Naive thymus-derived CD4-positive, alpha-beta T cell (primary cell): ENCODE measurements around the gene SLC22A2. TPM values are rescaled to one million over a fixed set of nuclear protein-coding genes. Genes with fewer than 3 reads are reported as not detected.

Source experiments
- ATAC-seq: fragments of 150-1000 bp; cut with Tn5 transposase; 2 replicates; pipeline ENCODE4 v1.10.0; 2021; ENCODE audit warnings: mild to moderate bottlenecking, moderate library complexity
- CTCF ChIA-PET: fragments of 350-600 bp; sonication (Branson Sonifier 250); formaldehyde crosslinking; loops from one replicate; lab custom pipeline; 2021; ENCODE audit warnings: antibody characterized with exemption; lab: Charles Lee
- POLR2A ChIA-PET: fragments of 350-600 bp; sonication (Branson Sonifier 250); formaldehyde crosslinking; loops from one replicate; lab custom pipeline; 2021; ENCODE audit warnings: antibody characterized with exemption, inconsistent platforms; lab: Charles Lee
- DNase-seq, 9 donors: peaks; one replicate each; pipeline versions ENCODE4 v3.0.0 to v3.0.0-alpha.2; 2020 to 2022; ENCODE audit warnings: mixed read lengths in 1 of 9
- H3K27ac ChIP-seq: one replicate; pipeline ENCODE4 v1.7.0; 2013; ENCODE audit warnings: mild to moderate bottlenecking, low read depth, low read length, moderate library complexity
- H3K27me3 ChIP-seq, 2 donors: one replicate each; pipeline ENCODE4 v1.7.0; 2013; ENCODE audit warnings: low read length in 2 of 2, mild to moderate bottlenecking in 2 of 2, moderate library complexity in 2 of 2; ENCODE audit not compliant: control insufficient read depth in 2 of 2, insufficient read depth in 2 of 2
- H3K36me3 ChIP-seq, 3 experiments: 1 replicate in 2 of 3; 2 replicates in 1 of 3; pipeline ENCODE4 v1.7.0; 2013; ENCODE audit warnings: low read length in 3 of 3, mild to moderate bottlenecking in 3 of 3, moderate library complexity in 1 of 3; ENCODE audit not compliant: insufficient read depth in 3 of 3, control insufficient read depth in 2 of 3
- H3K4me1 ChIP-seq, 2 donors: one replicate each; pipeline ENCODE4 v1.7.0; 2013; ENCODE audit warnings: low read length in 2 of 2, mild to moderate bottlenecking in 2 of 2, moderate library complexity in 1 of 2; ENCODE audit not compliant: control insufficient read depth in 2 of 2, insufficient read depth in 2 of 2
- H3K4me3 ChIP-seq: 2 replicates; pipeline ENCODE4 v1.7.0; 2013; ENCODE audit warnings: mild to moderate bottlenecking, low read length
- H3K9me3 ChIP-seq, 3 experiments: 1 replicate in 2 of 3; 2 replicates in 1 of 3; pipeline ENCODE4 v1.7.0; 2013; ENCODE audit warnings: low read length in 3 of 3; ENCODE audit not compliant: control insufficient read depth in 2 of 3
- H3K27ac Mint-ChIP-seq, 9 donors: one replicate each; pipeline ENCODE4 v1.8.0; 2020 to 2022; ENCODE audit warnings: mixed read lengths in 9 of 9, mild to moderate bottlenecking in 8 of 9, moderate library complexity in 5 of 9, inconsistent platforms in 2 of 9
- H3K27me3 Mint-ChIP-seq, 5 donors: one replicate each; pipeline ENCODE4 v1.8.0; 2021 to 2022; ENCODE audit warnings: mixed read lengths in 5 of 5, mild to moderate bottlenecking in 1 of 5
- H3K36me3 Mint-ChIP-seq, 5 donors: one replicate each; pipeline ENCODE4 v1.8.0; 2020 to 2022; ENCODE audit warnings: mixed read lengths in 5 of 5, mild to moderate bottlenecking in 3 of 5, inconsistent platforms in 1 of 5
- H3K4me1 Mint-ChIP-seq, 7 donors: one replicate each; pipeline ENCODE4 v1.8.0; 2020 to 2022; ENCODE audit warnings: mixed read lengths in 7 of 7, mild to moderate bottlenecking in 3 of 7, inconsistent platforms in 1 of 7
- H3K4me3 Mint-ChIP-seq, 10 donors: one replicate each; pipeline ENCODE4 v1.8.0; 2020 to 2022; ENCODE audit warnings: mild to moderate bottlenecking in 10 of 10, mixed read lengths in 10 of 10, moderate library complexity in 6 of 10, inconsistent platforms in 2 of 10
- H3K9me3 Mint-ChIP-seq, 11 donors: one replicate each; pipeline ENCODE4 v1.8.0; 2020 to 2022; ENCODE audit warnings: mixed read lengths in 11 of 11, mild to moderate bottlenecking in 4 of 11, inconsistent platforms in 1 of 11, moderate library complexity in 1 of 11
- intact Hi-C, 2 donors: fragments of 100-400 bp; cut with micrococcal nuclease; formaldehyde crosslinking; loops; one replicate each; pipeline ENCODE4 v1.15.1; 2023
- polyA plus RNA-seq, 2 donors: library from polyadenylated mRNA; unstranded; fragments of 300-500 nt; fragmentation: Illumina TruSeq; gene quantifications; one replicate each; pipeline ENCODE4 v1.2.3, GENCODE V29; 2021
- total RNA-seq, 6 experiments: library from RNA in 5 of 6; stranded (reverse) in 5 of 6; gene quantifications; 1 replicate in 5 of 6; 2 replicates in 1 of 6; pipeline ENCODE4 v1.2.3 and lab custom pipeline; 2021 to 2026

Gene SLC22A2
- total and polyA plus RNA-seq, 7 experiments from 2014 or later, result not detected

GRCh38 chr6:160252073-160252813, 6.4 kb downstream of the SLC22A2 start:
- H3K4me3 Mint-ChIP-seq, result no peak overlapping the region

GRCh38 chr6:160249671-160250070, 8.9 kb downstream of the SLC22A2 start:
- DNase-seq, result no peak
- ChIA-PET POLR2A (no interaction called here), CTCF (no interaction called here)
- intact Hi-C loops, result no loop called here
- no peak overlapping the region for H3K4me3 ChIP-seq
- Mint-ChIP-seq H3K4me3 (no peak overlapping the region), H3K27ac (no peak overlapping the region), H3K27me3 (peaks cover 0 to 23% (median 14%) of the 10 kb centered on the region in 5 donors), H3K9me3 (no peaks in the 10 kb centered on the region), H3K36me3 (no peaks in the 10 kb centered on the region), H3K4me1 (no peaks in the 10 kb centered on the region)
- H3K9me3 ChIP-seq, result no peaks in the 10 kb centered on the region
- H3K27ac ChIP-seq, result no peak overlapping the region
- H3K4me1 ChIP-seq, result no peaks in the 10 kb centered on the region
- no peaks in the 10 kb centered on the region for H3K27me3 ChIP-seq
- ATAC-seq, result no peak
- H3K36me3 ChIP-seq, result no peaks in the 10 kb centered on the region

More at GRCh38 chr6:160252073-160252813, 6.4 kb downstream of the SLC22A2 start:
- H3K27ac Mint-ChIP-seq, result no peak overlapping the region
- ChIA-PET POLR2A (no interaction called here), CTCF (interaction anchor here (0.6 kb wide), 1 partner anchor 264 kb away, joined by 3 read pairs; no protein-coding TSS in a partner anchor)
- Histone ChIP-seq H3K4me1 (no peaks in the 10 kb centered on the region), H3K36me3 (no peaks in the 10 kb centered on the region), H3K27ac (no peak overlapping the region), H3K4me3 (no peak overlapping the region), H3K27me3 (no peaks in the 10 kb centered on the region), H3K9me3 (no peaks in the 10 kb centered on the region)
- DNase-seq (no peak), ATAC-seq (no peak)
- H3K36me3 Mint-ChIP-seq, result no peaks in the 10 kb centered on the region
- H3K4me1 Mint-ChIP-seq, result no peaks in the 10 kb centered on the region
- peaks cover 0 to 32% (median 17%) of the 10 kb centered on the region in 5 donors for H3K27me3 Mint-ChIP-seq
- intact Hi-C loops, result no loop called here
- H3K9me3 Mint-ChIP-seq, result no peaks in the 10 kb centered on the region

GRCh38 chr6:160248538-160248937, 10.1 kb downstream of the SLC22A2 start:
- no peak for DNase-seq
- no peak overlapping the region for H3K4me3 Mint-ChIP-seq
- no peaks in the 10 kb centered on the region for H3K36me3 Mint-ChIP-seq
- no peaks in the 10 kb centered on the region for H3K9me3 Mint-ChIP-seq
- H3K27me3 Mint-ChIP-seq, result peaks cover 0 to 18% (median 8%) of the 10 kb centered on the region in 5 donors
- Histone ChIP-seq H3K4me3 (no peak overlapping the region), H3K27me3 (no peaks in the 10 kb centered on the region), H3K4me1 (no peaks in the 10 kb centered on the region), H3K9me3 (no peaks in the 10 kb centered on the region), H3K27ac (no peak overlapping the region), H3K36me3 (no peaks in the 10 kb centered on the region)
- intact Hi-C loops, result no loop called here
- no peak overlapping the region for H3K27ac Mint-ChIP-seq
- no peak for ATAC-seq
- ChIA-PET POLR2A (no interaction called here), CTCF (no interaction called here)
- H3K4me1 Mint-ChIP-seq, result no peaks in the 10 kb centered on the region

- POLR2A ChIA-PET, result no interaction called here
- Histone ChIP-seq H3K36me3 (no peaks in the 10 kb centered on the region), H3K27ac (no peak overlapping the region), H3K4me3 (no peak overlapping the region), H3K9me3 (no peaks in the 10 kb centered on the region), H3K4me1 (no peaks in the 10 kb centered on the region), H3K27me3 (no peaks in the 10 kb centered on the region)
- H3K27ac Mint-ChIP-seq, result no peak overlapping the region
- ATAC-seq (no peak), DNase-seq (no peak)
- no peaks in the 10 kb centered on the region for H3K36me3 Mint-ChIP-seq
- H3K4me1 Mint-ChIP-seq, result no peaks in the 10 kb centered on the region
- H3K9me3 Mint-ChIP-seq, result no peaks in the 10 kb centered on the region
- H3K27me3 Mint-ChIP-seq, result peaks cover 0 to 18% (median 8%) of the 10 kb centered on the region in 5 donors
- no peak overlapping the region for H3K4me3 Mint-ChIP-seq
- intact Hi-C loops, result no loop called here
- CTCF ChIA-PET, result no interaction called here
Measured at GRCh38 chr6:160247457-160247883, 11.2 kb downstream of the SLC22A2 start.

GRCh38 chr6:160240691-160241084, 17.9 kb downstream of the SLC22A2 start:
- CTCF ChIA-PET, result no interaction called here
- POLR2A ChIA-PET, result no interaction called here
- Histone ChIP-seq H3K4me3 (no peak overlapping the region), H3K9me3 (peaks cover 0 to 3% (median 0%) of the 10 kb centered on the region in 3 experiments), H3K27me3 (no peaks in the 10 kb centered on the region), H3K4me1 (no peaks in the 10 kb centered on the region), H3K27ac (no peak overlapping the region), H3K36me3 (no peaks in the 10 kb centered on the region)
- Mint-ChIP-seq H3K36me3 (no peaks in the 10 kb centered on the region), H3K9me3 (peaks cover 0 to 21% (median 5%) of the 10 kb centered on the region in 11 donors), H3K27ac (no peak overlapping the region), H3K27me3 (peaks cover 0 to 22% (median 15%) of the 10 kb centered on the region in 5 donors), H3K4me1 (no peaks in the 10 kb centered on the region), H3K4me3 (no peak overlapping the region)
- no peak for DNase-seq
- no peak for ATAC-seq
- intact Hi-C loops, result no loop called here

GRCh38 chr6:160239929-160240690, 18.5 kb downstream of the SLC22A2 start:
- intact Hi-C loops, result no loop called here
- ChIA-PET CTCF (no interaction called here), POLR2A (no interaction called here)
- peaks cover 0 to 1% (median 0%) of the 10 kb centered on the region in 5 donors for H3K36me3 Mint-ChIP-seq
- H3K4me3 Mint-ChIP-seq, result no peak overlapping the region
- Histone ChIP-seq H3K27me3 (no peaks in the 10 kb centered on the region), H3K27ac (no peak overlapping the region), H3K9me3 (peaks cover 0 to 3% (median 0%) of the 10 kb centered on the region in 3 experiments), H3K4me3 (no peak overlapping the region), H3K36me3 (no peaks in the 10 kb centered on the region), H3K4me1 (no peaks in the 10 kb centered on the region)
- peak overlapping the region in 1 of 9 donors; percentile 39 for H3K27ac Mint-ChIP-seq
- DNase-seq (no peak), ATAC-seq (no peak)
- no peaks in the 10 kb centered on the region for H3K4me1 Mint-ChIP-seq
- peaks cover under 1 to 22% (median 15%) of the 10 kb centered on the region in 5 donors for H3K27me3 Mint-ChIP-seq
- peaks cover 0 to 27% (median 5%) of the 10 kb centered on the region in 11 donors for H3K9me3 Mint-ChIP-seq
